HG03571 (cell line): Measurements from ENCODE around the gene NUAK1.
"Not testable (repeated sequence)": the region's sequence is repeated elsewhere in the genome, so short reads cannot be mapped to it uniquely, and the experiment has no call there.

Experiments used
- ATAC-seq: cut with Tn5 transposase; IDR thresholded peaks from one replicate; pipeline ENCODE4 v1.9.1; 2021; ENCODE audit not compliant: unreplicated experiment

Gene NUAK1

GRCh38 chr12:106147956-106148355, 9.2 kb upstream of the NUAK1 start:
- ATAC-seq, result no peak

GRCh38 chr12:106146987-106147386, 8.2 kb upstream of the NUAK1 start:
- ATAC-seq, result no peak

GRCh38 chr12:106145539-106146447, 7.0 kb upstream of the NUAK1 start:
- no peak for ATAC-seq

GRCh38 chr12:106144847-106145246, 6.1 kb upstream of the NUAK1 start:
- no peak for ATAC-seq

GRCh38 chr12:106142591-106143261, 4.0 kb upstream of the NUAK1 start:
- ATAC-seq, result no peak

GRCh38 chr12:106141920-106142319, 3.2 kb upstream of the NUAK1 start:
- ATAC-seq, result not testable (repeated sequence)

- no peak for ATAC-seq
These were observed 2.7 kb upstream of the NUAK1 start for GRCh38 chr12:106141452-106141851.

- ATAC-seq, result no peak
These were observed 2.2 kb upstream of the NUAK1 start for GRCh38 chr12:106141003-106141402.

GRCh38 chr12:106140223-106140986, 1.7 kb upstream of the NUAK1 start:
- ATAC-seq, result no peak

- ATAC-seq, result no peak
These were observed 843 bp upstream of the NUAK1 start for GRCh38 chr12:106139422-106140171.

- no peak for ATAC-seq
These were observed 459 bp downstream of the NUAK1 start for GRCh38 chr12:106138357-106138632.

GRCh38 chr12:106137530-106138356, 1.0 kb downstream of the NUAK1 start:
- ATAC-seq, result no peak

GRCh38 chr12:106136263-106136662, 2.5 kb downstream of the NUAK1 start:
- ATAC-seq, result peak; percentile 51

GRCh38 chr12:106135781-106136180, 3.0 kb downstream of the NUAK1 start:
- ATAC-seq, result no peak

- no peak for ATAC-seq
These were observed 3.7 kb downstream of the NUAK1 start for GRCh38 chr12:106135075-106135474.

- ATAC-seq, result no peak
These were observed 4.3 kb downstream of the NUAK1 start for GRCh38 chr12:106134294-106134949.

GRCh38 chr12:106133136-106134087, 5.3 kb downstream of the NUAK1 start:
- ATAC-seq, result no peak
